ENCODE measurements around the gene PPFIA2. TPM values are rescaled to one million over a fixed set of nuclear protein-coding genes. Genes with fewer than 3 reads are reported as not detected.

Gene PPFIA2
- total and polyA plus RNA-seq, 10 of the 15 experiments (the other 5 are each of a cell fraction or from before 2014, with no cell fraction given), result 0.06 to 0.39 (median 0.18) TPM; not detected in 6

- Histone ChIP-seq H3K27ac (ENCODE audit: control insufficient read depth, insufficient read depth) (no peak overlapping the region), H3K9me3 (replicated peaks; ENCODE audit: control insufficient read depth, insufficient read depth, low read length) (no peaks in the 10 kb centered on the region), H4K20me1 (ENCODE audit: control insufficient read depth, insufficient read depth) (no peaks in the 10 kb centered on the region), H3K4me3 (no peak overlapping the region), H3K4me2 (ENCODE audit: control insufficient read depth, insufficient read depth) (no peak overlapping the region), H2AFZ (ENCODE audit: control insufficient read depth, low read depth, low read length) (no peak overlapping the region), H3K4me1 (ENCODE audit: control insufficient read depth, insufficient read depth, low read length) (no peaks in the 10 kb centered on the region), H3K79me2 (ENCODE audit: control insufficient read depth, insufficient read depth, low read length) (no peaks in the 10 kb centered on the region), H3K36me3 (ENCODE audit: control insufficient read depth in 2 of 2, insufficient read depth in 2 of 2, low read length in 1 of 2) (no peaks in the 10 kb centered on the region), H3K27me3 (replicated peaks in 1 of 2; ENCODE audit: control insufficient read depth in 2 of 2, insufficient read depth in 2 of 2, low read length in 1 of 2) (no peaks in the 10 kb centered on the region), H3K9ac (ENCODE audit: control insufficient read depth, insufficient read depth, low read length) (no peak overlapping the region)
- ATAC-seq, result peak; percentile 45; the same call in 1 of the 3 replicates
- WGBS (ENCODE audit: insufficient coverage, insufficient replicate concordance, low lambda C conversion rate, missing lambda C conversion rate), result 39% methylated on average over 4 of the region's 4 CpGs
- in situ Hi-C loops (cut with MboI), result no loop called here
- no peak for FAIRE-seq
- CTCF ChIA-PET, result interaction anchor here (0.6 to 2.3 kb wide), 8 partner anchors 17 to 1327 kb away, joined by 3 to 20 read pairs (median 3); no protein-coding TSS in a partner anchor
- no peak for DNase-seq (ENCODE audit: low read depth, low spot score)
- SMC1A ChIA-PET (ENCODE audit: uncharacterized antibody, unreplicated experiment), result interaction anchor here (0.7 to 1.2 kb wide), 2 partner anchors 333 to 549 kb away, joined by 3 read pairs; no protein-coding TSS in a partner anchor
- no TSS peak for BruUV-seq (replicated peaks)
- RAD21 ChIA-PET (ENCODE audit: unreplicated experiment), result interaction anchor here (0.7 to 1.9 kb wide), 3 partner anchors 16 to 425 kb away, joined by 3 to 8 read pairs (median 3); no protein-coding TSS in a partner anchor
- TF ChIP-seq GABPA (IDR thresholded peaks at IDR 0.05; ENCODE audit: low read depth) (no peak), CTCF (IDR thresholded peaks at IDR 0.05 in 2 of 3, conservative IDR thresholded peaks at IDR 0.05 in 1 of 3; ENCODE audit: control insufficient read depth in 2 of 3, extremely low read depth in 1 of 3, insufficient read depth in 1 of 3, low read depth in 3 of 3, low read length in 3 of 3) (peak; percentile 41 to 47 (median 41); a peak in 5 of 6 replicates), RAD21 (IDR thresholded peaks at IDR 0.05; ENCODE audit: insufficient read depth, low read depth, low read length) (peak; percentile 47; the same call in 1 of the 2 replicates)
- TF ChIP-seq, protein P1, sequence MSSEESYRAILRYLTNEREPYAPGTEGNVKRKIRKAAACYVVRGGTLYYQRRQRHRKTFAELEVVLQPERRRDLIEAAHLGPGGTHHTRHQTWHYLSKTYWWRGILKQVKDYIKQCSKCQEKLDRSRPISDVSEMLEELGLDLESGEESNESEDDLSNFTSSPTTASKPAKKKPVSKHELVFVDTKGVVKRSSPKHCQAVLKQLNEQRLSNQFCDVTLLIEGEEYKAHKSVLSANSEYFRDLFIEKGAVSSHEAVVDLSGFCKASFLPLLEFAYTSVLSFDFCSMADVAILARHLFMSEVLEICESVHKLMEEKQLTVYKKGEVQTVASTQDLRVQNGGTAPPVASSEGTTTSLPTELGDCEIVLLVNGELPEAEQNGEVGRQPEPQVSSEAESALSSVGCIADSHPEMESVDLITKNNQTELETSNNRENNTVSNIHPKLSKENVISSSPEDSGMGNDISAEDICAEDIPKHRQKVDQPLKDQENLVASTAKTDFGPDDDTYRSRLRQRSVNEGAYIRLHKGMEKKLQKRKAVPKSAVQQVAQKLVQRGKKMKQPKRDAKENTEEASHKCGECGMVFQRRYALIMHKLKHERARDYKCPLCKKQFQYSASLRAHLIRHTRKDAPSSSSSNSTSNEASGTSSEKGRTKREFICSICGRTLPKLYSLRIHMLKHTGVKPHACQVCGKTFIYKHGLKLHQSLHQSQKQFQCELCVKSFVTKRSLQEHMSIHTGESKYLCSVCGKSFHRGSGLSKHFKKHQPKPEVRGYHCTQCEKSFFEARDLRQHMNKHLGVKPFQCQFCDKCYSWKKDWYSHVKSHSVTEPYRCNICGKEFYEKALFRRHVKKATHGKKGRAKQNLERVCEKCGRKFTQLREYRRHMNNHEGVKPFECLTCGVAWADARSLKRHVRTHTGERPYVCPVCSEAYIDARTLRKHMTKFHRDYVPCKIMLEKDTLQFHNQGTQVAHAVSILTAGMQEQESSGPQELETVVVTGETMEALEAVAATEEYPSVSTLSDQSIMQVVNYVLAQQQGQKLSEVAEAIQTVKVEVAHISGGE (CRISPR knock-in tag; IDR thresholded peaks at IDR 0.05), result no peak
- intact Hi-C loops (cut with micrococcal nuclease; ENCODE audit: unreplicated experiment), result loop anchor here (2.0 to 10.0 kb wide), 2 partner anchors 177 to 1213 kb away; no protein-coding TSS in a partner anchor
- POLR2A ChIA-PET, result no interaction called here
These were observed 131.6 kb downstream of the PPFIA2 start for GRCh38 chr12:81627336-81628189.

Data from GM12878 (cell line).